Stimulated activated naive CD8-positive, alpha-beta T cell treated with anti-CD3 and anti-CD28 coated beads, Interleukin-15, amount 100 ng/mL, for 72 hours (primary cell): ENCODE results near the gene RBM20.
A peak's percentile ranks its signal among the peaks of the same experiment; 100 is the strongest.
"Not testable (repeated sequence)": the region's sequence is repeated elsewhere in the genome, so short reads cannot be mapped to it uniquely, and the experiment has no call there.

ENCODE experiments used
- ATAC-seq: fragments of 150-1000 bp; cut with Tn5 transposase; 2 replicates; pipeline ENCODE4 v1.10.0; 2021; ENCODE audit warnings: mild to moderate bottlenecking, moderate library complexity
- DNase-seq, 2 donors: peaks; one replicate each; pipeline ENCODE4 v3.0.0; 2021 to 2022
- H3K27ac Mint-ChIP-seq, 2 donors: one replicate each; pipeline ENCODE4 v1.8.0; 2022; ENCODE audit warnings: mild to moderate bottlenecking in 2 of 2, mixed read lengths in 2 of 2, moderate library complexity in 2 of 2
- H3K27me3 Mint-ChIP-seq: one replicate; pipeline ENCODE4 v1.8.0; 2022; ENCODE audit warnings: mixed read lengths
- H3K4me1 Mint-ChIP-seq: one replicate; pipeline ENCODE4 v1.8.0; 2022; ENCODE audit warnings: mild to moderate bottlenecking, mixed read lengths
- H3K4me3 Mint-ChIP-seq, 2 donors: one replicate each; pipeline ENCODE4 v1.8.0; 2022; ENCODE audit warnings: mild to moderate bottlenecking in 2 of 2, mixed read lengths in 2 of 2, moderate library complexity in 1 of 2
- H3K9me3 Mint-ChIP-seq, 2 donors: one replicate each; pipeline ENCODE4 v1.8.0; 2022; ENCODE audit warnings: mixed read lengths in 2 of 2

RBM20 gene

DNA sequence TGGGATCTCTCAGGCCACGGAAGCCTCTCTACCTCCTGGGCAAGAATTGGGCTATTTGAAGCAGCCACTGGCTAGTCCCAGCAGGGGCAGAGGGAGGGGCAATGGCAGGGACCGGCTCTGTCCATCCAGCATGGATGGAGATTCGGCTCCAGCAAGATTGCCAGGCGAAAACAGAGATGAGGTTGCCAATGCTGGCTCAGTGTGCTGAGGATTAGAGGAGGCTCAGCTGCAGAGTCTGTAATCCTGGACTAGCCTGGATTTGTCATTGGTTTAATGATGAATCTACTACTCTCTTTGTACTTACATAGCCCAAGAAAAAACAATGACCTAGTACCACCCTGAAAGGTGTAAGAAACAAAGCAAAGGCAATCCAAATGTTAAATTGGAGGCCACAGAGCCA is 115.4 kb downstream of the RBM20 start:
- no peak overlapping the region for H3K4me3 Mint-ChIP-seq
- H3K27ac Mint-ChIP-seq, result no peak overlapping the region
- peaks cover 5 to 14% of the 10 kb centered on the region in 2 donors for H3K9me3 Mint-ChIP-seq
- H3K27me3 Mint-ChIP-seq, result peaks cover 6% of the 10 kb centered on the region
- peaks cover 33% of the 10 kb centered on the region for H3K4me1 Mint-ChIP-seq
- no peak for ATAC-seq
- DNase-seq, result no peak

DNA sequence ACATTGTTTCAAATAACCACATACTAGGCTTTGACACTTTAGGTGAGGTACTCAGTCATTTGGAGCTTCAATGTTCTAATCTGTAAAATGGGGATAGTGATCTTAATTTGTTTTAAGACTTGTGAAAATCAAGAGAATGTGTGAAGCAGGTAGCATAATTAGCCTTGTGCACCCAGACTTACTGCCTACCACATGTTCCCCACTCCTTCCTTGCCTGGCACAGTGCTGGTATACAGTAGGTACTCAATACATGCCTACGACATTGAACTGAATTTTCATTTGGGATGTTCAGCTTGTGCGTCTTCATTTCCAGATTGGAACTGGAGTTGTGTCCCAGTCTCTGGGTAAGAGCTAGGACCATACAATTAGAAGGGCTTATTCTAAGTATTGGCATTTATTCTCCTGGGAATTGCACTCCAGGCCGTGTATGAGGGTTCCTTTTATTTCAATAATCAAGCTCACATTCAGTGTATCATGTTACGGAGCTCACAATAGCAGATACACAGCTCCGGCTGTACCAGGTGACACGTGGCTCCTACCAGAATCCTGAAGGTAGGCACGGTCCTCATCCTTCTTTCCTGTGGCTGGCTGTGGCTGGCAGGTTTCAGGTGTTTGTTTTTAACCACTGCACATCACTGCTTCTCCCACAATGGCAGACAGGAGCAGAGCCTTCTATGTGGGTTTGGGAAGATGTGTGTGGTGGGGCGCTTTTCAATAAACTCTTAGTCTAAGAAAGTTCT is 118.1 kb downstream of the RBM20 start:
- no peak for DNase-seq
- H3K4me3 Mint-ChIP-seq, result no peak overlapping the region
- H3K4me1 Mint-ChIP-seq, result peaks cover 33% of the 10 kb centered on the region
- no peak for ATAC-seq
- H3K9me3 Mint-ChIP-seq, result peaks cover 0 to 3% of the 10 kb centered on the region in 2 donors
- H3K27ac Mint-ChIP-seq, result peak overlapping the region in 1 of 2 donors; percentile 72
- peaks cover 6% of the 10 kb centered on the region for H3K27me3 Mint-ChIP-seq

DNA sequence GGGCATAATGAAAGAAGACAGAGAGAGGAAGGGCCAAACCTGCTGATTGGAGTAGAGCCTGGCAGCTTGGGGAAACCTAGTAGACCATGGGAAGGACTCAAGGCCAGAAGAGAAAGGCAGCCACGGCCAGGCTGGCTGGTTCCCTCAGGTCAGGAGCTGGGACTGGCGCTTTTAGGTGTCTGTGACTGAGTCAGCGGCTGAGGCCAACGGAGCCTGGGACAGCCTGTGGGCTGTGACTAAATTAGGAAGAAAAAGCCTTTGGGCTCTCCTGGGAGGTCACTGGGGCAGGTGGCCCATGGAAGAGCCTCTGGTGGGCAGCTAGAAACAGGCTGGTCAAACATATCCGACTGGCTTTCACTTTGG is 118.7 kb downstream of the RBM20 start:
- Mint-ChIP-seq H3K27me3 (peaks cover 6% of the 10 kb centered on the region), H3K4me1 (peaks cover 32% of the 10 kb centered on the region), H3K27ac (no peak overlapping the region), H3K9me3 (peaks cover 0 to under 1% of the 10 kb centered on the region in 2 donors), H3K4me3 (no peak overlapping the region)
- DNase-seq, result no peak
- ATAC-seq, result no peak

DNA sequence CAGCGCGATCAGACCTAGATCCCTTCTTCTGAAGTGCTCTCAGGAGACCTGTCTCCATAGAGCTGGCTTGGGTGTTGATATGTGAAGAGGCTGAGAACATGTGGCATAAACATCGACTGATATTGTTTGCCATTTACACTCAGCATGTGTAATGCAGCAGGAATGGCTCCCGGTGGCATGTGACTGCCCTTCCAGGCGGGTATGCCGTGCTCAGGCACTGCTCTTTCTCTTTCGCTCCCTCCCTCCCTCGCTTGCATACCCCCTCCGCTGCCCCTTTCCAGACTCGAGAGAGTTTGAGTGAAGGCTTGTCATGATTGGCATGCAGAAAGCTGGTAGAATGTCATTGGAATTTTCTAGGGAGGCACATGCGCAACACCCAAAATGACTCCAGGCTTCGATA is 120.2 kb downstream of the RBM20 start:
- H3K9me3 Mint-ChIP-seq, result no peaks in the 10 kb centered on the region
- no peak overlapping the region for H3K4me3 Mint-ChIP-seq
- ATAC-seq (no peak), DNase-seq (no peak)
- H3K27me3 Mint-ChIP-seq, result peaks cover 6% of the 10 kb centered on the region
- peaks cover 37% of the 10 kb centered on the region for H3K4me1 Mint-ChIP-seq
- no peak overlapping the region for H3K27ac Mint-ChIP-seq

DNA sequence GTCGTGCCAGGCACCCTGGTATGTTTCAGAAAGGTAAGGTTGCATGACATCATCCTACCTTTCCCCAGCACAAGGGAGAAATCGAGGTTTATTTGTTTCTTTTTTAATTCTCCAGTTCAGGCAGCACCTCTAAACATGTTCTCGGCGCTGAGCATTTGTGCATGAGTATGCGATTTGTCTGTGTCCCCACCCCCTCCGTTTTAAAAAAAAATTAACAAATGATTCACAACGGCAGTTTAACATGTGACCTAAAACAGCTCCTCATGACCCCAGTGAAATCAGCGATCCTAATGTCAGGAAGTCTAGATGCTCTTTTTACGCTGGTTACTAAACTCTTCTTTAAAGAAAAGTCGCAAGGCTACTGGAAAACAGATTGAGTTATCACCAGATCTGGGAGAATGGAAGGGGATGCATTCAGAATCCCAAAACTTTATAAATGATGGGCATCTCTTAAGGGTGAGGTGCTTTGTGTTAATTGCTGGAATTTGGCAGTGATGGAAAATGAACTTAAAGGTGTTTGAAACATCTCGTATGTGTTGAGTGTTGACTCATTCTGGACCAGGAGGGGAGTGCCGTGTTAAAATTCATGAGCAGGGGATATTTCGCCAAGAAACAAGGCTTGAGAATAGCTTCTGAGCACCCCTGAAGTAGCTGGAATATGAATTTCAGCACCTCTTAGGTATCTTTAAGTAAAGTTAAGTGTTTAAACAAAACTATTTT is 120.8 kb downstream of the RBM20 start:
- H3K4me1 Mint-ChIP-seq, result peaks cover 42% of the 10 kb centered on the region
- ATAC-seq (peak; percentile 64), DNase-seq (peak in 1 of 2 donors; percentile 32)
- H3K9me3 Mint-ChIP-seq, result no peaks in the 10 kb centered on the region
- peak overlapping the region in 1 of 2 donors; percentile 57 for H3K4me3 Mint-ChIP-seq
- peak overlapping the region; percentile 51 to 96 for H3K27ac Mint-ChIP-seq
- peaks cover 6% of the 10 kb centered on the region for H3K27me3 Mint-ChIP-seq

DNA sequence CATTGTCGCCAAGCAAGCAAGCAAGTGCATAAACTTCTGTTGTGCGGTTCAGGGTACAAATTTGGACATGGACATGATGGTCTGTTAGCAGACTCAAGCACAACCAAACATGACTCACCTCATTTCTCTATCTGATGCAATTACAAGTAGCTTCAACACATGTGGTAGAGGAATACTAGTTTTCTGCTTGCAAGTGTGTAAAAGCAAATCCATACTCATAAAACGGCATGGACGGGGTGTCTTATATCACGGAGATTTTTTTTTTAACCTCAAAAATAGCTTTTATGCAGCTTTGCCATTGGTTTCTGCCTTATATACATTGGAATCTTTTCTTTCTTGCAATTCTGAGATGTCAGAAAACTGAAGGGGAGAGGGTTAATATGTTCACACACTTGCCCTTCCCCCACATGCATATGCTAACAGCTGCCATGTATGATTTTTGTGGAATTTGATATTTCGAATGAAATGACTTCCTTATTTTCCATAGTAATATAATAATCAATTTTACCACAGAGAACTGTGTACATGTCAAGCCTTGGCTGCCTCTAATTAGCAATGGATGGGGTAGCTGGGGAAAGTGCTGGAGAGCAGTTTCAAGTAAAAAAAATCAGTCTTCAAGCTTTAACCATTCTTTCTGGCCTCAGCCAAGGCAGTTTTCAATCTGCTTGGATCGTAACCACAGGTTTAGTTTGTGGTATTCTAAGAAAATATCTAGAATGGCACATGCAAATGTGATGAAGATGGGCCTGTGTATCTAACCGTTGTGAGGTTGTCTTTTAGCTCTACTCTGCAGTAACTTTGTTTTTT is 121.6 kb downstream of the RBM20 start:
- H3K27me3 Mint-ChIP-seq, result peaks cover 6% of the 10 kb centered on the region
- no peaks in the 10 kb centered on the region for H3K9me3 Mint-ChIP-seq

DNA sequence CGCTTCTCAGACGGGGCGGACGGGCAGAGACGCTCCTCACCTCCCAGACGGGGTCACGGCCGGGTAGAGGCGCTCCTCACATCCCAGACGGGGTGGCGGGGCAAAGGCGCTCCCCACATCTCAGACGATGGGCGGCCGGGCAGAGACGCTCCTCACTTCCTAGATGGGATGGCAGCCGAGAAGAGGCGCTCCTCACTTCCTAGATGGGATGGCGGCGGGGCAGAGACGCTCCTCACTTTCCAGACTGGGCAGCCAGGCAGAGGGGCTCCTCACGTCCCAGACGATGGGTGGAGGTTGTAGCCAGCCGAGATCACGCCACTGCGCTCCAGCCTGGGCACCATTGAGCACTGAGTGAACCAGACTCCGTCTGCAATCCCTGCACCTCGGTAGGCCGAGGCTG is 123.5 kb downstream of the RBM20 start:
- DNase-seq, H3K27me3 Mint-ChIP-seq, H3K27ac Mint-ChIP-seq, H3K4me3 Mint-ChIP-seq, ATAC-seq, H3K9me3 Mint-ChIP-seq: not testable (repeated sequence)
- H3K4me1 Mint-ChIP-seq, result peaks cover 63% of the 10 kb centered on the region

More for the DNA sequence above, 121.6 kb downstream of the RBM20 start:
- H3K4me1 Mint-ChIP-seq, result peaks cover 50% of the 10 kb centered on the region
- DNase-seq (no peak), ATAC-seq (peak; percentile 78)
- H3K27ac Mint-ChIP-seq, result peak overlapping the region; percentile 96 to 97
- H3K4me3 Mint-ChIP-seq, result peak overlapping the region in 1 of 2 donors; percentile 57

DNA sequence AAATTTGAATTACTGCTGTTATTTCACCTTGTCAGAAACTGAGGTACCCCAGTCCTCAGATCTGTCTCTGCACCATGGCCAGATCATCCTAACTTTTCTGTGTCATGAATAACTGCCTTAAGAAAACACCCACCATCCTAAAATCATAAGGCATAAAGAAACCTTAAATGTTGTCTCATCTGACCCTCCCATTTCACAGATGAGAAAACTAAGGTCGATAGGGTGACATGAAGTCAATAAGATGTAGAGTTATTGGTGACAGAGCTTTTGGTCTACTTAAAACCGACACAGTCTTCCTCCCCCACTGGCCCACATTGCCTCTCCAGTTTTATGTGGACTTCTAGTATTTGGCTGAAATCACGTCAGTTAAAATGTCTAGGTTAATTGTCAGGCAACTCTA is 126.1 kb downstream of the RBM20 start:
- ATAC-seq (no peak), DNase-seq (no peak)
- H3K4me1 Mint-ChIP-seq, result peaks cover 67% of the 10 kb centered on the region
- H3K4me3 Mint-ChIP-seq, result no peak overlapping the region
- H3K27me3 Mint-ChIP-seq, result no peaks in the 10 kb centered on the region
- peak overlapping the region; percentile 20 to 42 for H3K27ac Mint-ChIP-seq
- peaks cover under 1 to 2% of the 10 kb centered on the region in 2 donors for H3K9me3 Mint-ChIP-seq

DNA sequence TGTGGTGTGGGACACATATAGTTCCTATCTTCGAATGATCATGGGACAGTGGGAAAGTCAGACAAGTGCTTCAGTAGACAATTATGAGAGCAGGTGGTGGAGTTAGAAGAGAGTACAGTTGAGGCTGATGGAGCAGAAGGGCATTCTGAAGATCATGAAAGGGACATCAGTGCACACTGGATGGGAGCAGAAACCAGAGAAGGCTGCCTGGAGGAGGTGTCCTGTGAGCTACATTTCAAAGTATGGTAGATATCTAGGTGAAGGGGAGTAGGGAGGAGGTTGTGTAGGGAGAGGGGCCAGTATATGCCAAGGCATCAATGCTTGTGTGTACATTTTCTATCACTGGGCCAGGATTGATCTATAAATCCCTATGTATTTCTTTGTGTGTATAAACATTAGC is 127.3 kb downstream of the RBM20 start:
- ATAC-seq (no peak), DNase-seq (no peak)
- Mint-ChIP-seq H3K9me3 (peaks cover 5 to 12% of the 10 kb centered on the region in 2 donors), H3K27me3 (no peaks in the 10 kb centered on the region), H3K4me3 (no peak overlapping the region), H3K27ac (no peak overlapping the region), H3K4me1 (peaks cover 64% of the 10 kb centered on the region)

DNA sequence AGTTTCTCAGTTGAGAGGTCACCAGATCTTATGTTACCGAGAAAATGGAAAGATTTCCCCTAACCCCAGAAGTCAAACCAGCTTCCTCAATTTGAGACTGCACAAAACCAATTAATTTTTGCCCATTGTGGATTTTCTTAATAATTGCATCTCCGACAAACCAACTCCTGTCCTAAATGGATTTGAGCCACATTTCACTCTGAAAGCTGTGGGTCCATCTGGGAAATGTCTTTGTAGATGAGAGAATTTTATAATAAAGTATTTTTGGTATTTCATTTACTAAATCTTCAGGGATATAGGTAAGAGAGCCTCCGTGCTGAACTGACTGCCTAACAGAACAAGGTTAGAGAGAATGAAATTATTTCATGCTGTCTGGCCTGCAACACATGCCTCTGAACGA is 127.9 kb downstream of the RBM20 start:
- Mint-ChIP-seq H3K27ac (no peak overlapping the region), H3K27me3 (no peaks in the 10 kb centered on the region), H3K4me3 (no peak overlapping the region), H3K4me1 (peaks cover 69% of the 10 kb centered on the region), H3K9me3 (peaks cover 5 to 15% of the 10 kb centered on the region in 2 donors)
- ATAC-seq (no peak), DNase-seq (no peak)

DNA sequence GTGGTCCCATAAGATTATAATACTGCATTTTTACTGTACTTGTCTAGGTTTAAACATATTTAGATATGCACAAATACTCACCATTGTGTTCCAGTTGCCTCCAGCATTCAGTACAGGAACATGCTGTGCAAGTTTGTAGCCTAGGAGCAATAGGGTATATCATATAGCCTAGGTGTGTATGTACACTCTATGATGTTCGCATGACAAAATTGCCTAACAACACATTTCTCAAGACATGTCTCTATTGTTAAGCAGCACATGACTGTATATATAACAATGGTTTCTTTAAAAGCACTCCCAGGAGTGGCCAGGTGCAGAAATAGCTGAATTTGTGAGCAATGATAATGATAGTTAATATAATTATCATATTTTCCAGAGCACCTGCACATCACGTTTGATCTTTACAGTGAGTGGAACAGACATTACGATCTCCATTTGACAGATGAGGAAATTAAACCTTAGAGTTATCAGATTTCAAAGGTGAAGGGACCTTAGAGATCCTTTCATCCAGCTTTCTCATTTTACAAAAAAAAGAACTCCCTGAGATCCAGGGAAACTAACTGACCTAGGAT is 128.4 kb downstream of the RBM20 start:
- H3K4me1 Mint-ChIP-seq, result peaks cover 73% of the 10 kb centered on the region
- DNase-seq, result no peak
- no peak for ATAC-seq

DNA sequence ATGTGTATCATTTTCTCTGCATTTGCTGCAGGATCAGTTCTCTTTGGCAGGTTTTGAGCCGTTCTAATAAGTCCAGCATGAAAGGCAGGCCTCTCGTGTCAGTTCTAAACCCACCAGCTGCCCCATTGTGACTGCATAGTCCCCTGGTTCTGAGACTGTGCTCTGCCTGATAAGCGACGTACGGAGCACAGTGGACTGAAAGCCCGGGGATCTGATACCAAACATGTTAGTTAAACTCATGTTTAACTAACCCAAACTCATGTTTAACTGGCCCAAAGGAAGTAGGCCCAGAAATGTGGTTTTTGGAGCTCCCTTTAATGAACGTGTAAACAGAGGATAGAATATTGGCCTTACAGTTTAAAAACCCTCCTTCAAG is 129.5 kb downstream of the RBM20 start:
- Mint-ChIP-seq H3K9me3 (peaks cover 5 to 15% of the 10 kb centered on the region in 2 donors), H3K27me3 (no peaks in the 10 kb centered on the region), H3K4me3 (peak overlapping the region; percentile 0 to 41), H3K27ac (peak overlapping the region; percentile 57 to 98), H3K4me1 (peaks cover 83% of the 10 kb centered on the region)
- ATAC-seq (no peak), DNase-seq (no peak)

More for the DNA sequence above, 128.4 kb downstream of the RBM20 start:
- Mint-ChIP-seq H3K27me3 (no peaks in the 10 kb centered on the region), H3K9me3 (peaks cover 5 to 15% of the 10 kb centered on the region in 2 donors), H3K27ac (peak overlapping the region; percentile 55 to 67), H3K4me3 (no peak overlapping the region)

DNA sequence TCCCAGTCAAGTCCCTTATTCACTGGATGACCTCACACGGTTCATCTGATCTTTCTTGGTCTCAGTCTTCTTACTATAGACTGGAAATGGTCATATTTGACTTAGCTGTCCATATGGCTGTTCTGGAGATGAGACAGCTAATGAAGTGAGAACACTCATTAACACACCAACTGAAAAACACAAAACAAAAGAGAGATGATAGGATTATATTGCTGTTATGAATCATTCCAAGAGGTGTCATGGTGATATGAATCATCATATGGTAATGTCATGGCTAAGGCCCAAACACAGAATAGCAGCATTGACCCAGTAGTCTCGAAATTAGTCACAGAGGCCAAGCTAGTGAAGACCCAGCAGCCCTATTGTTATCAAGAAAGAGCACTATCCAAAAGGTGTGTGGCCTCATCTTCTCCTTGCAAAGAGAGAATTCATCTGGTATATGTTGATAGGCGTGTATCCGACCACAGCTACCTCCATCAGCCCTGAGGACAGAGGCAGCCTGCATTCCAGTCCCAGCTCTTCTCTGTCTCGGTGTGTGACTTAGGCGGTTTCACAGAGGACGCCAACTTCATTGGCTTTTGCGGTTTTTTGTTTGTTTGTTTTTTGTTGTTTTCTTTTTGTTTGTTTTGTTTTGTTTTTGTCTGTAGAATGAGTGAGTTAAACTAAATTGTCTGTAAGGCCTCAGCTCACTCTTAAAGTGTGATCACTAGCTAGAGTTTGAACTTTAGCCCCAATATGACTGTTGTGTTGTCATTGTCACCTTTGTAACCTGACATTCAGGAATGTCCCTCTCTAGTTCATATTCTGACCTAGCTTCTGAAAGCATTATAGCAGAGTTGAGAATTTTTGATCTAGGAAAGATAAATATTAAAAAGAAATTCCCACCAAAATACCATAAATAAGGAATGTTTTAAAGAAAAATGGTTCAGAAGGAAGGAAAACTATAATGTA is 130.2 kb downstream of the RBM20 start:
- DNase-seq, result peak; percentile 74 to 83

DNA sequence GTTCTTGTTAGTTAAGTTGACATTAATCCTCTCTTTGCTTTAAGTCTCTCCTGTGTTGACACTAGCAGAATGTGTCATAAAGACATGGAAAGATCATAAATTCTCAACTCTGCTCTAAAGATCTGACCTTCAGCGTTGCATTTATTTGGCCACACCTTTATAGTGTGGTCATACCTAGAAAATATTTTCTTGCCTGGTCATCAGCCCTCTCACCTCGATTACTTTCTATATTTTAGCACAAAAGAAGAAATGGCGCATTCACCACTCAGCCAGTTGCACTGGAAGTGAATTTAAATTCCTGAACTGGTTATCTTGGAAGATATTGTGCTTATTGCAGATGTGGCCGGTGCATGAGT is 130.9 kb downstream of the RBM20 start:
- ATAC-seq (no peak), DNase-seq (no peak)
- Mint-ChIP-seq H3K27me3 (no peaks in the 10 kb centered on the region), H3K4me3 (peak overlapping the region; percentile 34 to 72), H3K4me1 (peaks cover 86% of the 10 kb centered on the region), H3K27ac (peak overlapping the region; percentile 98 to 99), H3K9me3 (peaks cover 5 to 15% of the 10 kb centered on the region in 2 donors)

More for the DNA sequence above, 130.2 kb downstream of the RBM20 start:
- H3K27me3 Mint-ChIP-seq, result no peaks in the 10 kb centered on the region
- peak; percentile 96 for ATAC-seq
- peaks cover 86% of the 10 kb centered on the region for H3K4me1 Mint-ChIP-seq
- peaks cover 5 to 15% of the 10 kb centered on the region in 2 donors for H3K9me3 Mint-ChIP-seq
- peak overlapping the region; percentile 98 to 99 for H3K27ac Mint-ChIP-seq
- H3K4me3 Mint-ChIP-seq, result peak overlapping the region; percentile 64 to 72
